MM.1S (cell line): ENCODE data around the gene KSR1.

Experiments used
- DNase-seq: peaks from one replicate; pipeline ENCODE4 v3.0.0-alpha.2; 2015
- H2AFZ ChIP-seq: fragments of 300-600 bp; sonication (generic); 2 replicates; pipeline ENCODE4 v1.6.0; 2016; ENCODE audit warnings: antibody characterized with exemption, low read length
- H3F3A ChIP-seq: fragments of 300-600 bp; sonication (generic); 2 replicates; pipeline ENCODE4 v1.6.1; 2016; ENCODE audit warnings: mild to moderate bottlenecking, antibody characterized with exemption, low read length, moderate library complexity, mixed read lengths; ENCODE audit not compliant: insufficient read depth
- H3K27ac ChIP-seq: fragments of 300-600 bp; sonication (generic); 2 replicates; pipeline ENCODE4 v1.5.1; 2016; ENCODE audit warnings: mild to moderate bottlenecking, low read length
- H3K27me3 ChIP-seq: fragments of 300-600 bp; sonication (generic); replicated peaks from 2 replicates; pipeline ENCODE4 v1.6.0; 2016; ENCODE audit warnings: low read length; ENCODE audit not compliant: insufficient read depth
- H3K36me3 ChIP-seq: fragments of 300-600 bp; sonication (generic); replicated peaks from 2 replicates; pipeline ENCODE4 v1.6.1; 2016; ENCODE audit warnings: mild to moderate bottlenecking, low read length, mixed read lengths; ENCODE audit not compliant: insufficient read depth
- H3K4me1 ChIP-seq: fragments of 300-600 bp; sonication (generic); 2 replicates; pipeline ENCODE4 v1.6.1; 2016; ENCODE audit warnings: low read length, mixed read lengths
- H3K4me2 ChIP-seq: fragments of 300-600 bp; sonication (generic); 2 replicates; pipeline ENCODE4 v1.6.0; 2016; ENCODE audit warnings: low read depth, low read length
- H3K4me3 ChIP-seq: fragments of 300-600 bp; sonication (generic); 2 replicates; pipeline ENCODE4 v1.5.1; 2016; ENCODE audit warnings: low read length, mixed read lengths
- H3K79me2 ChIP-seq: fragments of 300-600 bp; sonication (generic); 2 replicates; pipeline ENCODE4 v1.6.1; 2016; ENCODE audit warnings: mixed run types, low read length, mixed read lengths
- H3K9ac ChIP-seq: fragments of 300-600 bp; sonication (generic); 2 replicates; pipeline ENCODE4 v1.6.1; 2016; ENCODE audit warnings: low read length, mixed read lengths
- H3K9me2 ChIP-seq: fragments of 300-600 bp; sonication (generic); replicated peaks from 2 replicates; pipeline ENCODE4 v1.6.1; 2016; ENCODE audit warnings: mild to moderate bottlenecking, low read length, mixed read lengths; ENCODE audit not compliant: insufficient read depth
- H3K9me3 ChIP-seq: fragments of 300-600 bp; sonication (generic); replicated peaks from 2 replicates; pipeline ENCODE4 v1.6.1; 2016; ENCODE audit warnings: mild to moderate bottlenecking, low read length, mixed read lengths; ENCODE audit not compliant: insufficient read depth
- H4K20me1 ChIP-seq: fragments of 300-600 bp; sonication (generic); 2 replicates; pipeline ENCODE4 v1.6.1; 2016; ENCODE audit warnings: mild to moderate bottlenecking, low read length, moderate library complexity, mixed read lengths; ENCODE audit not compliant: insufficient read depth
- EZH2 ChIP-seq: fragments of 300-600 bp; sonication (generic); optimal IDR thresholded peaks from 2 replicates; pipeline ENCODE3; 2017; ENCODE audit warnings: low read depth, mild to moderate bottlenecking, antibody characterized with exemption, low read length, mixed read lengths
- EZH2phosphoT487 ChIP-seq: fragments of 300-600 bp; sonication (generic); IDR thresholded peaks from 2 replicates; pipeline ENCODE4 v1.6.1; 2018; ENCODE audit warnings: antibody characterized with exemption, low read length
- TF ChIP-seq, protein P1 (sequence below): fragments of 300-600 bp; sonication (generic); IDR thresholded peaks from 2 replicates; pipeline ENCODE4 v1.5.1; 2016; ENCODE audit warnings: antibody characterized with exemption, low read length, mixed read lengths

KSR1 gene

GRCh38 chr17:27485716-27486495 lies 29.7 kb downstream of the KSR1 start:
- H3K27ac ChIP-seq = no peak overlapping the region
- no peaks in the 10 kb centered on the region for H3K27me3 ChIP-seq
- TF ChIP-seq EZH2phosphoT487 = no peak
- TF ChIP-seq EZH2 = no peak
- TF ChIP-seq, protein P1, sequence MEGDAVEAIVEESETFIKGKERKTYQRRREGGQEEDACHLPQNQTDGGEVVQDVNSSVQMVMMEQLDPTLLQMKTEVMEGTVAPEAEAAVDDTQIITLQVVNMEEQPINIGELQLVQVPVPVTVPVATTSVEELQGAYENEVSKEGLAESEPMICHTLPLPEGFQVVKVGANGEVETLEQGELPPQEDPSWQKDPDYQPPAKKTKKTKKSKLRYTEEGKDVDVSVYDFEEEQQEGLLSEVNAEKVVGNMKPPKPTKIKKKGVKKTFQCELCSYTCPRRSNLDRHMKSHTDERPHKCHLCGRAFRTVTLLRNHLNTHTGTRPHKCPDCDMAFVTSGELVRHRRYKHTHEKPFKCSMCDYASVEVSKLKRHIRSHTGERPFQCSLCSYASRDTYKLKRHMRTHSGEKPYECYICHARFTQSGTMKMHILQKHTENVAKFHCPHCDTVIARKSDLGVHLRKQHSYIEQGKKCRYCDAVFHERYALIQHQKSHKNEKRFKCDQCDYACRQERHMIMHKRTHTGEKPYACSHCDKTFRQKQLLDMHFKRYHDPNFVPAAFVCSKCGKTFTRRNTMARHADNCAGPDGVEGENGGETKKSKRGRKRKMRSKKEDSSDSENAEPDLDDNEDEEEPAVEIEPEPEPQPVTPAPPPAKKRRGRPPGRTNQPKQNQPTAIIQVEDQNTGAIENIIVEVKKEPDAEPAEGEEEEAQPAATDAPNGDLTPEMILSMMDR = no peak
- no peak overlapping the region for H3K9ac ChIP-seq
- H3K9me3 ChIP-seq = no peaks in the 10 kb centered on the region
- H3K79me2 ChIP-seq = no peaks in the 10 kb centered on the region
- no peak overlapping the region for H3K4me2 ChIP-seq
- no peak overlapping the region for H2AFZ ChIP-seq
- no peak overlapping the region for H3K4me3 ChIP-seq
- DNase-seq = no peak
- H3K4me1 ChIP-seq = 0 out of 2 replicates have a peak, but pooled peaks cover 7% of the 10 kb centered on the region
- no peaks in the 10 kb centered on the region for H4K20me1 ChIP-seq
- H3K9me2 ChIP-seq = no peaks in the 10 kb centered on the region
- H3F3A ChIP-seq = no peaks in the 10 kb centered on the region
- no peaks in the 10 kb centered on the region for H3K36me3 ChIP-seq

- TF ChIP-seq EZH2 (no peak), EZH2phosphoT487 (no peak)
- TF ChIP-seq, protein P1 = no peak
- H3K36me3 ChIP-seq = no peaks in the 10 kb centered on the region
- no peaks in the 10 kb centered on the region for H3K9me2 ChIP-seq
- no peaks in the 10 kb centered on the region for H4K20me1 ChIP-seq
- no peak overlapping the region for H3K9ac ChIP-seq
- H3K27ac ChIP-seq = no peak overlapping the region
- no peak overlapping the region for H3K4me3 ChIP-seq
- no peaks in the 10 kb centered on the region for H3K4me1 ChIP-seq
- DNase-seq = no peak
- H3K27me3 ChIP-seq = no peaks in the 10 kb centered on the region
- H3K4me2 ChIP-seq = no peak overlapping the region
- H3F3A ChIP-seq = no peaks in the 10 kb centered on the region
- no peak overlapping the region for H2AFZ ChIP-seq
- no peaks in the 10 kb centered on the region for H3K9me3 ChIP-seq
- no peaks in the 10 kb centered on the region for H3K79me2 ChIP-seq
These were observed 30.5 kb downstream of the KSR1 start for GRCh38 chr17:27486741-27487140.

- no peaks in the 10 kb centered on the region for H3K36me3 ChIP-seq
- no peaks in the 10 kb centered on the region for H3F3A ChIP-seq
- H3K27me3 ChIP-seq = no peaks in the 10 kb centered on the region
- no peak for TF ChIP-seq EZH2phosphoT487
- TF ChIP-seq, protein P1 = no peak
- TF ChIP-seq EZH2 = no peak
- no peak for DNase-seq
- H3K9me2 ChIP-seq = no peaks in the 10 kb centered on the region
- no peak overlapping the region for H2AFZ ChIP-seq
- no peaks in the 10 kb centered on the region for H3K79me2 ChIP-seq
- H3K4me2 ChIP-seq = no peak overlapping the region
- H3K4me3 ChIP-seq = no peak overlapping the region
- no peaks in the 10 kb centered on the region for H3K9me3 ChIP-seq
- no peak overlapping the region for H3K27ac ChIP-seq
- H3K9ac ChIP-seq = no peak overlapping the region
- H4K20me1 ChIP-seq = no peaks in the 10 kb centered on the region
- H3K4me1 ChIP-seq = no peaks in the 10 kb centered on the region
These were observed 32.0 kb downstream of the KSR1 start for GRCh38 chr17:27488231-27488630.
